ENCODE results near the gene PTPRS.

- TF ChIP-seq, protein P1, sequence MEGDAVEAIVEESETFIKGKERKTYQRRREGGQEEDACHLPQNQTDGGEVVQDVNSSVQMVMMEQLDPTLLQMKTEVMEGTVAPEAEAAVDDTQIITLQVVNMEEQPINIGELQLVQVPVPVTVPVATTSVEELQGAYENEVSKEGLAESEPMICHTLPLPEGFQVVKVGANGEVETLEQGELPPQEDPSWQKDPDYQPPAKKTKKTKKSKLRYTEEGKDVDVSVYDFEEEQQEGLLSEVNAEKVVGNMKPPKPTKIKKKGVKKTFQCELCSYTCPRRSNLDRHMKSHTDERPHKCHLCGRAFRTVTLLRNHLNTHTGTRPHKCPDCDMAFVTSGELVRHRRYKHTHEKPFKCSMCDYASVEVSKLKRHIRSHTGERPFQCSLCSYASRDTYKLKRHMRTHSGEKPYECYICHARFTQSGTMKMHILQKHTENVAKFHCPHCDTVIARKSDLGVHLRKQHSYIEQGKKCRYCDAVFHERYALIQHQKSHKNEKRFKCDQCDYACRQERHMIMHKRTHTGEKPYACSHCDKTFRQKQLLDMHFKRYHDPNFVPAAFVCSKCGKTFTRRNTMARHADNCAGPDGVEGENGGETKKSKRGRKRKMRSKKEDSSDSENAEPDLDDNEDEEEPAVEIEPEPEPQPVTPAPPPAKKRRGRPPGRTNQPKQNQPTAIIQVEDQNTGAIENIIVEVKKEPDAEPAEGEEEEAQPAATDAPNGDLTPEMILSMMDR (IDR thresholded peaks at IDR 0.05; ENCODE audit: low read length) = no peak
- TF ChIP-seq EZH2 (optimal IDR thresholded peaks at IDR 0.05; ENCODE audit: low read depth, low read length) = no peak
Observed at GRCh38 chr19:5389353-5389752, 48.7 kb upstream of the PTPRS start.

Measured in MM.1S (cell line).